ENCODE measurements around the gene AP5B1.
"Not testable (repeated sequence)": the region's sequence is repeated elsewhere in the genome, so short reads cannot be mapped to it uniquely, and the experiment has no call there.

The AP5B1 gene

GRCh38 chr11:65777241-65777640 is 3.5 kb downstream of the AP5B1 start:
- TF ChIP-seq, protein P1, sequence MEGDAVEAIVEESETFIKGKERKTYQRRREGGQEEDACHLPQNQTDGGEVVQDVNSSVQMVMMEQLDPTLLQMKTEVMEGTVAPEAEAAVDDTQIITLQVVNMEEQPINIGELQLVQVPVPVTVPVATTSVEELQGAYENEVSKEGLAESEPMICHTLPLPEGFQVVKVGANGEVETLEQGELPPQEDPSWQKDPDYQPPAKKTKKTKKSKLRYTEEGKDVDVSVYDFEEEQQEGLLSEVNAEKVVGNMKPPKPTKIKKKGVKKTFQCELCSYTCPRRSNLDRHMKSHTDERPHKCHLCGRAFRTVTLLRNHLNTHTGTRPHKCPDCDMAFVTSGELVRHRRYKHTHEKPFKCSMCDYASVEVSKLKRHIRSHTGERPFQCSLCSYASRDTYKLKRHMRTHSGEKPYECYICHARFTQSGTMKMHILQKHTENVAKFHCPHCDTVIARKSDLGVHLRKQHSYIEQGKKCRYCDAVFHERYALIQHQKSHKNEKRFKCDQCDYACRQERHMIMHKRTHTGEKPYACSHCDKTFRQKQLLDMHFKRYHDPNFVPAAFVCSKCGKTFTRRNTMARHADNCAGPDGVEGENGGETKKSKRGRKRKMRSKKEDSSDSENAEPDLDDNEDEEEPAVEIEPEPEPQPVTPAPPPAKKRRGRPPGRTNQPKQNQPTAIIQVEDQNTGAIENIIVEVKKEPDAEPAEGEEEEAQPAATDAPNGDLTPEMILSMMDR (conservative IDR thresholded peaks at IDR 0.05), result no peak
- no peak overlapping the region; the same call in 1 of the 2 replicates for H3K27ac ChIP-seq

DNA sequence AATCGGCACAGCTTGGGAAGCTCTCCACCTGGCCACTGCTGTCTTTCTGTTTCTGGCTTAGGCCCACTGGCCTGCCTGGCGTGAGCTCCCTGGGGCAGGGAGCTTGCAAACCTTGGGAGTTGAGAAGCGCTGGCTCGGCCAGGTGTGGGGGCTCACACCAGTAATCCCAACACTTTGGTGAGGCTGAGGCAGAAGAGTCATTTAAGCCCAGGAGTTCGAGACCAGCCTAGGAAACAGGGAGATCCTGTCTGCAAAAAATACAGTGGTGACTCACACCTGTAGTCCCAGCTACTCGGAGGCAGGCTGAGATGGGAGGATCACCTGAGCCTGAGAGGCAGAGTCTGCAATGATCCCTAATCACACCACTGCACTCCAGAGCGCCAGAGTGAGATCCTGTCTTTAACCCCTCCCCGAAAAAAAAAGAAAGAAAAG is 4.0 kb downstream of the AP5B1 start:
- H3K27ac ChIP-seq, result no peak overlapping the region; the same call in 1 of the 2 replicates
- TF ChIP-seq, protein P1 (conservative IDR thresholded peaks at IDR 0.05), result no peak

GRCh38 chr11:65776196-65776595 is 4.6 kb downstream of the AP5B1 start:
- TF ChIP-seq, protein P1 (conservative IDR thresholded peaks at IDR 0.05), result no peak
- H3K27ac ChIP-seq, result no peak overlapping the region

GRCh38 chr11:65774525-65775306 is 6.1 kb downstream of the AP5B1 start:
- no peak overlapping the region for H3K27ac ChIP-seq
- TF ChIP-seq, protein P1 (conservative IDR thresholded peaks at IDR 0.05), result no peak

DNA sequence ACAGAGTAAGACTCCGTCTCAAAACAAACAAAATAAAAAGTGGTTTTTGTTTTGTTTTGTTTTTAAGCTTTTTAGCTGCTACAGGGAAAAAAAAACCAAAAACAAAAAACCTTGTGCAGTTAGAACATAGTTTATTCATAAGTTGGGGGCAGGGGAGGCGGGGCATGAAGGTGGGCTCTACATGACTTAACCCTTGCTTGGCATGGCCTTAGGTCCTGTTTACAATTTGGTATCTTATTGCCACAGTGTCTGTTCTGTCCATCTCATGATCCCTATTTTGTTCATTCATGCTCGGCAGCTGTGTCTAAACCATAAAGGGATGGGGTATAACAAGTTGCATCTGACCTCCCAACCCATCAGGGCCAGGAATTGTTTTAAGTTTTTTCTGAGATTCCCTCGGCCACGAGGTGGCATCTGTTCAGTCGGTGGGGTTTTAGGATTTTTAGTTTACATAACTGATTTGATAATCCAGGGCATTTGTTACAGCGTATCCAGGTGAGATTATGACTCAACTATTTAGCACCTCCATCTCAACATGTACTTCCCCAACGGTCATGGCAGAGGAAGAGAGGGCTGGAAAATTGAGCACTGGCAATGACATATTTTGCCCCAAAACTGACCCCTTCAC is 6.9 kb downstream of the AP5B1 start:
- no peak overlapping the region for H3K27ac ChIP-seq
- TF ChIP-seq, protein P1 (conservative IDR thresholded peaks at IDR 0.05), result peak; percentile 55

- TF ChIP-seq, protein P1 (conservative IDR thresholded peaks at IDR 0.05), result no peak
- peak overlapping the region; percentile 19 for H3K27ac ChIP-seq
Observed at GRCh38 chr11:65771589-65772112, 9.1 kb downstream of the AP5B1 start.

GRCh38 chr11:65770951-65771567 is 9.7 kb downstream of the AP5B1 start:
- TF ChIP-seq, protein P1 (conservative IDR thresholded peaks at IDR 0.05), result no peak
- H3K27ac ChIP-seq, result peak overlapping the region; percentile 19

DNA sequence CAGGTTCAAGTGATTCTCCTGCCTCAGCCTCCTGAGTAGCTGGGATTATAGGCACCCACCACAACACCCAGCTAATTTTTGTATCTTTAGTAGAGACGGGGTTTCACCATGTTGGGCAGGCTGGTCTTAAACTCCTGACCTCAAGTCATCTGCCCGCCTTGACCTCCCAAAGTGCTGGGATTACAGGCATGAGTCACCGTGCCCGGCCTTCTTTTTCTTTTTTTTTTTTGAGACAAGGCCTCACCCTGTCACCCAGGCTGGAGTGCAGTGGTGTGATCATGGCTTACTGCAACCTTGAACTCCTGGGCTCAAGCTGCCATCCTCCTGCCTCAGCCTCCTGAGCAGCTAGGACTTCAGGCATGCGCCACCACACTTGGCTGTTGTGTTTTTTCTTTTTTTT is 13.0 kb downstream of the AP5B1 start:
- not testable (repeated sequence) for H3K27ac ChIP-seq
